Gastrocnemius medialis (tissue), 4 donors: ENCODE data around the gene FBXW4. TPM values are rescaled to one million over a fixed set of nuclear protein-coding genes. Genes with fewer than 3 reads are reported as not detected.

ENCODE experiments used
- ATAC-seq, 2 donors: fragments of 150-250 bp; one replicate each; pipeline ENCODE4 v1.9.1; 2016
- DNase-seq, 2 donors: peaks; one replicate each; pipeline ENCODE4 v3.0.0-alpha.2; 2019
- H3K27ac ChIP-seq, 4 donors: fragments of 200-600 bp; sonication (generic); 1 replicate in 1 of 4; 2 replicates in 3 of 4; pipeline ENCODE4 v1.5.1; 2016 to 2018; ENCODE audit warnings: mild to moderate bottlenecking in 2 of 4, moderate library complexity in 1 of 4
- H3K27me3 ChIP-seq, 3 donors: fragments of 200-600 bp; sonication (generic) in 2 of 3; 1 replicate in 1 of 3; 2 replicates in 2 of 3; pipeline versions ENCODE4 v1.5.1 to v1.6.0; 2016 to 2019; ENCODE audit warnings: mild to moderate bottlenecking in 1 of 3, moderate library complexity in 1 of 3
- H3K36me3 ChIP-seq, 2 donors: fragments of 200-600 bp; sonication (generic) in 1 of 2; one replicate each; pipeline ENCODE4 v1.5.1; 2017 to 2018
- H3K4me1 ChIP-seq, 2 donors: fragments of 200-600 bp; sonication (generic) in 1 of 2; one replicate each; pipeline ENCODE4 v1.5.1; 2016 to 2017; ENCODE audit warnings: mild to moderate bottlenecking in 2 of 2
- H3K4me3 ChIP-seq, 4 donors: fragments of 200-600 bp; sonication (generic) in 3 of 4; 1 replicate in 1 of 4; 2 replicates in 3 of 4; pipeline ENCODE4 v1.5.1; 2016 to 2019; ENCODE audit warnings: mild to moderate bottlenecking in 2 of 4
- H3K9me3 ChIP-seq, 3 donors: fragments of 200-600 bp; sonication (generic) in 2 of 3; 1 replicate in 1 of 3; 2 replicates in 2 of 3; pipeline ENCODE4 v1.5.1; 2016 to 2019
- POLR2A ChIP-seq, 2 donors: fragments of 450-650 bp; IDR thresholded peaks; one replicate each; pipeline ENCODE4 v1.6.1; 2017; ENCODE audit warnings: antibody characterized with exemption in 2 of 2, mild to moderate bottlenecking in 2 of 2, moderate library complexity in 2 of 2
- in situ Hi-C, 4 donors: fragments of 200-750 bp; cut with MboI; loops; one replicate each; pipeline versions ENCODE4 v1.15.0 to v1.8.0; 2017; ENCODE audit warnings: low sequenced_read_pairs in 4 of 4
- intact Hi-C: fragments of 100-400 bp; cut with DNase I; formaldehyde crosslinking; loops from one replicate; pipeline ENCODE4 v1.15.1; 2023; ENCODE audit warnings: low total_unique reads
- total RNA-seq, 4 donors: library from RNA; depleted of rRNA; stranded (reverse); fragments of >200 nt; gene quantifications; one replicate each; pipeline versions ENCODE4 v1.1.0 to v1.2.3, GENCODE V29; 2016
- TF ChIP-seq, protein P1 (sequence below), 5 experiments: fragments of 450-650 bp in 3 of 5; fragments of 200-600 bp in 2 of 5; sonication (generic) in 2 of 5; IDR thresholded peaks in 4 of 5; conservative IDR thresholded peaks in 1 of 5; 1 replicate in 4 of 5; 2 replicates in 1 of 5; pipeline ENCODE4 v1.5.1; 2016 to 2019; ENCODE audit warnings: antibody characterized with exemption in 5 of 5, mild to moderate bottlenecking in 3 of 5, moderate library complexity in 3 of 5

FBXW4 gene
- total RNA-seq, 4 donors from 2014 or later, result 43.1 to 72.6 (median 70.2) TPM

DNA sequence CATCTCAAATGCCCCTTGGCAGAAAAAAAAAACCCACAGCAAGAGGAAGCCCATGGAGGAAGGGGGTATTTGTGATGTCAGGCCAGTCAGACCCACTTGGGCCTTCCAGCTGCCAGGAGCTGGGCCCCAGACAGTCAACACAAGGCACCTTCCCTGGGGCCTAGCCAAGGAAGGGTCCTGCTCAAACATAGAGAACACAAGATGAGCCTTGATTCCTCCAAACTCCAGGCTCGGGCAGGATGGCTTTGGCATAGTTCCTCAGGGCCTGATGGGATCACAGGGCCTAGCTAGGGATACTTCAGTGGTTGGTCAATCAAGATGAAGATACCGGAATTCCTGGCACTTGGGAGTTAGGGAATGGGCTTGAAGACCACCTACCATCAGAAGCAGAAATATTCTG lies 76.1 kb downstream of the FBXW4 start:
- Histone ChIP-seq H3K36me3 (peaks cover 0 to 17% of the 10 kb centered on the region in 2 donors), H3K9me3 (no peaks in the 10 kb centered on the region), H3K27ac (no peak overlapping the region), H3K4me3 (no peak overlapping the region), H3K27me3 (no peaks in the 10 kb centered on the region), H3K4me1 (peaks cover 0 to 7% of the 10 kb centered on the region in 2 donors)
- TF ChIP-seq POLR2A (IDR thresholded peaks at IDR 0.05), result no peak
- TF ChIP-seq, protein P1, sequence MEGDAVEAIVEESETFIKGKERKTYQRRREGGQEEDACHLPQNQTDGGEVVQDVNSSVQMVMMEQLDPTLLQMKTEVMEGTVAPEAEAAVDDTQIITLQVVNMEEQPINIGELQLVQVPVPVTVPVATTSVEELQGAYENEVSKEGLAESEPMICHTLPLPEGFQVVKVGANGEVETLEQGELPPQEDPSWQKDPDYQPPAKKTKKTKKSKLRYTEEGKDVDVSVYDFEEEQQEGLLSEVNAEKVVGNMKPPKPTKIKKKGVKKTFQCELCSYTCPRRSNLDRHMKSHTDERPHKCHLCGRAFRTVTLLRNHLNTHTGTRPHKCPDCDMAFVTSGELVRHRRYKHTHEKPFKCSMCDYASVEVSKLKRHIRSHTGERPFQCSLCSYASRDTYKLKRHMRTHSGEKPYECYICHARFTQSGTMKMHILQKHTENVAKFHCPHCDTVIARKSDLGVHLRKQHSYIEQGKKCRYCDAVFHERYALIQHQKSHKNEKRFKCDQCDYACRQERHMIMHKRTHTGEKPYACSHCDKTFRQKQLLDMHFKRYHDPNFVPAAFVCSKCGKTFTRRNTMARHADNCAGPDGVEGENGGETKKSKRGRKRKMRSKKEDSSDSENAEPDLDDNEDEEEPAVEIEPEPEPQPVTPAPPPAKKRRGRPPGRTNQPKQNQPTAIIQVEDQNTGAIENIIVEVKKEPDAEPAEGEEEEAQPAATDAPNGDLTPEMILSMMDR (IDR thresholded peaks at IDR 0.05 in 4 of 5, conservative IDR thresholded peaks at IDR 0.05 in 1 of 5), result no peak
- intact Hi-C loops, result no loop called here
- ATAC-seq (no peak), DNase-seq (no peak)
- in situ Hi-C loops, result no loop called here

DNA sequence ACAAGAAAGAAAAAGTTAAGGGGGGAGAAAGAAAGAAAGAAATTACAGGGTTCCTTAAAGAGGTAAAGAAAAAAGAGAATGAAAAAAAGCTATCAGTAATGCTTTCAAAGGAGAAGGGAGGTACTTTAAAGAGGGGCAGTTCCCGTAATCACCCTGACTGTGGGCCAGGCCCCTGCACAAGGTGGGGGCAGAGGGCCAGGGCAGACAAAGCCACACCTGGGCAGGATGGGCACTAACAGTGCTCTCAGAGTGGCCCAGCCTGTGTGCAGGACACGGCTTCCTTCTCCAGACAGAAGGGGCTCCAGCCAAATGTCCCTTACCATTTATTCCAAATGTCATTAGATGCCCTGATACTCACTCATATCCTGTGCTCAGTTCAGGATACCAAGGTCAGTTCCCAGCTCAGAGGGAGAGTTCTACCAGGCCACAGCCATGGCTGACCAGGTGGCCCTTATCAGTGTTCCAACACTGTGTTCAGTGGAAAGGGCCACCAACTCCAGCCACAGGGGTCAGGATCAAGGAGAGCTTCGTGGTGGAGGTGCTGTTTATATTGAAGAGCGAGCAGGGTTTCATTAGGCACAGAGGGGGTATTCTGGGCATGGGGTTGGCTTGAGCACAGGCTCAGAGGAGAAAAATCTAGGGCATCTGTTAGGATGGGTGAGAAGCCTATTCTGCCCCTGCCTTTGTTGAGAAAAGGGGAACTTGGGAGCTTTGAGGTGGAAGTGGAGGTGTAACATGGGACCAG lies 77.0 kb downstream of the FBXW4 start:
- H3K36me3 ChIP-seq, result peaks cover 0 to 11% of the 10 kb centered on the region in 2 donors
- DNase-seq, result no peak
- no peak overlapping the region for H3K27ac ChIP-seq

DNA sequence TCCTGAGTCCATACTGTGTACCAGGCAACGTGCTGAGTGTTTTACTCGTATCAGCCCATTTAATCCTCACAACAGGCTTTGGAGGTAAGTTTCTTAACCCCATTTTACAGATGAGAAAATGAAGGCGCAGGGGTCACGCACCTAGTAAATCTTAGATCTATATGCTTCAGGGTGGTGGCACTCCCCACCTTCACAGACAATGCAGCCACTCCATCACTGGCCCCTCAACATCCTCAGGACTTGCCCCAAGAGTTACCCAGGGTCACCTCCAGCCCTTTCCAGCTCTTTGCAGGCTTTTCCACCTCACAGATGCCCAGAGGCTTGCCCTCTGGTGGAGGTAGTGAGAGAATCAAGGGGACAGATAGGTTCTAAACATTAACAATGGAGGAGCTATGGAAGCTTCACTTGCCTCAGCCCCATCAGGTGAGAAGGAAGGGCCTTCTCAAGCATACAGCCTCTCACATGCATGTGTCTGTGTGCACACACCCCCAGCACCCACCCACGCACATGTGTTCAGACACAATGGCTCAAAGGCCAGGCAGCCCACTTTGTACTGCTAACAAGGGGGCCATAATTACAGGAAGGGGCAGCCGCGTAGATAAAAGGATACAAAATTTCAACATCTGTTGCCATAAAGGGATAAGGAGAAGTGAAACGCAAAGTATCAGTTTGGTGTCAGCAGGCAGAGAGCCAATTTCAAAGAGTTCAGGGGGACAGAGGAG lies 77.7 kb downstream of the FBXW4 start:
- H3K4me1 ChIP-seq, result no peaks in the 10 kb centered on the region
- intact Hi-C loops (no loop called here), in situ Hi-C loops (no loop called here)
- H3K27ac ChIP-seq, result no peak overlapping the region
- no peaks in the 10 kb centered on the region for H3K9me3 ChIP-seq
- DNase-seq, result no peak
- H3K4me3 ChIP-seq, result no peak overlapping the region
- peaks cover 0 to 11% of the 10 kb centered on the region in 2 donors for H3K36me3 ChIP-seq
- no peak for ATAC-seq
- TF ChIP-seq, protein P1 (IDR thresholded peaks at IDR 0.05 in 4 of 5, conservative IDR thresholded peaks at IDR 0.05 in 1 of 5), result no peak
- H3K27me3 ChIP-seq, result no peaks in the 10 kb centered on the region

More for the DNA sequence above, 77.0 kb downstream of the FBXW4 start:
- Histone ChIP-seq H3K4me1 (peaks cover 0 to 5% of the 10 kb centered on the region in 2 donors), H3K27me3 (no peaks in the 10 kb centered on the region), H3K9me3 (no peaks in the 10 kb centered on the region), H3K4me3 (no peak overlapping the region)
- in situ Hi-C loops (no loop called here), intact Hi-C loops (no loop called here)
- TF ChIP-seq, protein P1 (IDR thresholded peaks at IDR 0.05 in 4 of 5, conservative IDR thresholded peaks at IDR 0.05 in 1 of 5), result no peak
- no peak for TF ChIP-seq POLR2A (IDR thresholded peaks at IDR 0.05)
- no peak for ATAC-seq

DNA sequence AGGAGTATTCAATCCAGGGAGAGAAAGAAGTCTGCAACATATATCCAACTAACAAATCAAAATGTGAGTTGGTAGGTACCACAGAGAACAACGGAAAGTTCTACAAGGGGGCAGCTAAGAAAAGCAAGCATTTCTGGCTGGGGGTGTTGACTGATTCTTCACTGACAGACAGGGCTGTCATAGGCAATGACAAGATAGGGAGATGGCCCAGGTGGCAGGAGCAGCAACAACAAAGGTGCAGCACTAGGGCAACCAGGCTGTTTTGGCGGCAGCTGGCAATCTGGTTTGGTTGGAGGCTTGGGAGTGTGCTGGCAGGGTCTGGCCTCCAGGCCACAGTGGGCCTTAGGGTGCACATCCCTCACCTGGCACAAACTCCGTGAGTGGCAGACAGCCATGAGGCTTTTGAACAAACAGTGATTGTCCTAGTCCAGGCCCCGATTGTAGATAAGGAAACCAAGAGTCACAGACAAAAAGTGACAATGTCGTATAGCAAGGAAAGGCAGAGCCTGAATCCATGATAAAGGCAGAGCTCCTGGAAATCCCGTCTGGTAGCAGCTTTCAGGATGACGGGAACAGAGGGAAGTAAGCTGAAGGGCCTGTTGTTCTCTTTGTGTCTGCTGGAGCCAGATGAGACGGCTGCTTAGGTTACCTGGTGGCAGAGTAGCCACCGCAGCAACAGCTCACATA lies 78.4 kb downstream of the FBXW4 start:
- no peaks in the 10 kb centered on the region for H3K27me3 ChIP-seq
- H3K4me3 ChIP-seq, result no peak overlapping the region
- no peak for ATAC-seq
- H3K36me3 ChIP-seq, result peaks cover 0 to 15% of the 10 kb centered on the region in 2 donors
- H3K4me1 ChIP-seq, result no peaks in the 10 kb centered on the region
- no peaks in the 10 kb centered on the region for H3K9me3 ChIP-seq
- intact Hi-C loops, result no loop called here
- DNase-seq, result no peak
- no peak overlapping the region for H3K27ac ChIP-seq
- TF ChIP-seq POLR2A (IDR thresholded peaks at IDR 0.05), result no peak
- TF ChIP-seq, protein P1 (IDR thresholded peaks at IDR 0.05 in 4 of 5, conservative IDR thresholded peaks at IDR 0.05 in 1 of 5), result no peak
- in situ Hi-C loops, result no loop called here
